ENCODE data around the gene HDAC7.

Gene HDAC7

DNA sequence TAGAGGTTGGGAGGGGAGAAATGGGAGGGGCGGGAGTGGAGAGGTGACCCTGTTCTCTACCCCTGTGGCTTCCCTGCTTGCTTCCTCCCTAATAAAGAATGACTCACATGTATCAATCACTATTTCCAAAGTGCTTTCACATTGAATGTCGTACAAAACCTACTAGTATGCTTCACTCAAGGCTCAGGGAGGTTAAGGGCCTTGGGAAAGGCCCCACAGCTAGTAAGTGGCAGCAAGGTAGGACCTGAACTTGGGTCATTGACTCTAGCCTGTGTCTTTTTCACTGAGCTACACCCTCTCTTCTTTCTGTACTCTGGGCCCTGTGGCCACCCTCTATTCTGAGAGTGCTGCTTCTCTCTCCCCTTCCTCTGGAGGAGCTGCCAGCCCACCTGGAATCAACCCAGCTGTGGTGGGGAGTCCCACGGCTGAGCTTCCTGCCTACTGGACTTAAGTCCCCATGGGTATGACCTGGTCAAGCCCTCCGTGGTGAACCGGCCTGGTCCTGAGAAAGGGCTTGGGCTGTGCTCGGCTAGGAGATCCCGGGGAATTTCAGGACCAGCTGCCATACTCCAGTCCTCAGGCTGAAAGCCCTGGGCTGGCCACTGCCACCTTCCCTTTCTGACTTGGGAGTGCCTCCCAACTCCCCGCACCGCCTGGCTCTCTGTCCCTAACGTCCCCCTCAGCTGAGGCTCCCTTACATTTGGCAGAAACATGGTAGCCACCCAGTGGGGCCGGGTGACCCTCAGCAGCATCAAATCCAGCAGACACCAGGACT, 33.6 kb downstream of the HDAC7 start:
- POLR2A ChIA-PET = no interaction called here
- no peak for TF ChIP-seq CTCF (IDR thresholded peaks at IDR 0.05; ENCODE audit: insufficient read depth, low read length, missing control alignments)
- no peak for DNase-seq (ENCODE audit: low read depth, low spot score)
- CTCF ChIA-PET = interaction anchor here (0.9 to 39.4 kb wide), 5 partner anchors 12 to 70 kb away, joined by 3 to 751 read pairs (median 53); partner anchors contain the start of gene SLC48A1
- no peak overlapping the region for H3K4me3 ChIP-seq (ENCODE audit: low read depth, low read length)

DNA sequence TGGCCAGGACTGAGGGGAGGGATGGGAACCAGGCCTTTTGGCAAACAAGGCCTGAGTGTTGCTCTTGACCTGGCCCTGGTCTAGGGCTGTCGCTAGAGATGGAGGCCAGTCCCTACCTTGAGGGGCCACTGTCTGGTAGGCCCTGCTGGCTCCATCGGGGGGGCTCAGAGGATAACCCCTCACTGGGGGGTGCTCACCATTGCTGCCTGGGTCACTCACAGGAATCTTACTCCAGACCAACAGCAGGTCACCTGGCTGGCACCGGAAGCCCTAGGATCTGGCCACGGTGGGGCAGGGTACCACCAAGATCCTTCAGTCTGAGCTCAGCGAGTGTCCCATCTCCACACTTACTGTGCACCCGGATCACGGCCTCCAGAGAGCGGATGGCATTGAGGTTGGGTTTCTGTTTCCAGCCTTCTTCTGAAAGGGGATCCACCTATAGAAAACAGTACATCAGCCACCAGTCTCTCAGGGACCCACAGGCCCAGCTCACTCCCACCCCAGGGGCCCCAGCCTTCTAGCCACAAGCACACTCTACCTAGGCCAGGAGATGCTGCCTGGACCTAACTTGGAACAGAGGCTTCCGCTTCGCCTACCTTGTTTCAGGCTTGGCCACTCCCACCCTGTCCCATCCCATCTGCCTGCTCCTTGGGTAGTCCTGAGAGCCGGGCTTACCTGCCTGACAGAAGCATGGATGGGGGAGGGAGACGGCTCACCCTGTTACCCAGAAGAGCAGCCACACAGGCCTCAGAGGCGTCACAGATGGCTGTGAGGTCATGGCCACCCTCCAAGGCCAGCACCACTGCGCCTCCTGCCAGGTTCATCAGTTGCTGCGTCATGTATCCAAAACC, 34.4 kb downstream of the HDAC7 start:
- no peak overlapping the region for H3K4me3 ChIP-seq (ENCODE audit: low read depth, low read length)
- no peak for DNase-seq (ENCODE audit: low read depth, low spot score)
- TF ChIP-seq CTCF (IDR thresholded peaks at IDR 0.05; ENCODE audit: insufficient read depth, low read length, missing control alignments) = no peak
- CTCF ChIA-PET = interaction anchor here (0.9 to 39.4 kb wide), 7 partner anchors 16 to 69 kb away, joined by 3 to 751 read pairs (median 4); no protein-coding TSS in a partner anchor
- POLR2A ChIA-PET = no interaction called here

- ChIA-PET POLR2A (no interaction called here), CTCF (interaction anchor here (1.0 to 39.4 kb wide), 8 partner anchors 17 to 68 kb away, joined by 3 to 1419 read pairs (median 29); partner anchors contain the start of gene ENDOU)
- no peak for TF ChIP-seq CTCF (IDR thresholded peaks at IDR 0.05; ENCODE audit: insufficient read depth, low read length, missing control alignments)
- no peak for DNase-seq (ENCODE audit: low read depth, low spot score)
- no peak overlapping the region for H3K4me3 ChIP-seq (ENCODE audit: low read depth, low read length)
Observed at GRCh38 chr12:47783821-47784819, 35.6 kb downstream of the HDAC7 start.

DNA sequence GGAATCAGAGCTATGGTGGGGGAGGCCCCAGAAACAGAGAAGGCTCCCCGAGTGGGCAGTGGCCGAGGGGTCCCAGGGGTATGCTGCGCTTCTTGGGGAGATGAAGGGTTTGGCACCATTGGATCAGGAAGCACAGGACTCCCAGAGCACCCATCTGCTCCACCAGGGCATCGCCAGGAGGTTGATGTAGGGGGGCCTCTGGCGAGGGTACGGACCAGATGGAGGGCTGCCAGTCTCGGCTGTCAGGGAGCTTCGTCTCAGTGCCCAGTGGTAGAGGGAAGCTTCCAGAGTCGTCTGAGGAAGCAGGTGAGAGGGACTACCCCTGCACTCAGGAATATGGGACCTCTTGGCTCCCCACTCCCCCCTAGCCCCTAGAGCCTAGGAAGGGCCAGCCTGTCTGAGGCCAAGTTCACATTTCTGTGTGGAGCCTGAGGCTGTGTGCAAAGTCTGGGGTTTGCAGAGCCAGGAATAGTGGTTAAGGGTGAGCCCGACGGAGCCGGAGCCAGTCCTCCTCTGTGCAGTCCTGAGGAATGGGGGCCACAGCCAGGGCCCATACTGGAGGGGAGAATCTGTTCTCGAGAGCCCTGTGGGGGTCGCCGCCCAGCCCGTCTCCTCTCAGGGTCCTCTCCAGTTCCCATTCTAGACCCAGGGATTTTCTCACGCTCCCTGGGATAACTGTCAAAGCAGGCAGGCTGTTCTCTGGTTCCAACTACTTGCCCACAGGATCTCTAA, 36.5 kb downstream of the HDAC7 start:
- TF ChIP-seq CTCF (IDR thresholded peaks at IDR 0.05; ENCODE audit: insufficient read depth, low read length, missing control alignments) = no peak
- CTCF ChIA-PET = interaction anchor here (1.3 to 19.6 kb wide), 5 partner anchors 10 to 56 kb away, joined by 6 to 1419 read pairs (median 300); partner anchors contain the start of genes ENDOU and SLC48A1
- DNase-seq (ENCODE audit: low read depth, low spot score) = no peak
- POLR2A ChIA-PET = no interaction called here
- H3K4me3 ChIP-seq (ENCODE audit: low read depth, low read length) = no peak overlapping the region

- CTCF ChIA-PET = interaction anchor here (1.1 to 19.6 kb wide), 8 partner anchors 9 to 77 kb away, joined by 3 to 1419 read pairs (median 182); partner anchors contain the start of genes ENDOU, RAPGEF3 and SLC48A1
- POLR2A ChIA-PET = interaction anchor here (0.6 to 0.9 kb wide), 2 partner anchors 22 to 57 kb away, joined by 3 read pairs; no protein-coding TSS in a partner anchor
- no peak overlapping the region for H3K4me3 ChIP-seq (ENCODE audit: low read depth, low read length)
- TF ChIP-seq CTCF (IDR thresholded peaks at IDR 0.05; ENCODE audit: insufficient read depth, low read length, missing control alignments) = no peak
- DNase-seq (ENCODE audit: low read depth, low spot score) = no peak
Observed at GRCh38 chr12:47782372-47782770, 37.3 kb downstream of the HDAC7 start.
